HEK293 (cell line): ENCODE measurements around the gene GM2A.

ENCODE experiments used
- CTCF ChIA-PET: fragments of 350-600 bp; formaldehyde crosslinking; extraction: SDS; loops from one replicate; lab custom pipeline; 2021; ENCODE audit warnings: antibody characterized with exemption; lab: Yijun Ruan, JAX
- POLR2A ChIA-PET: fragments of 300-600 bp; formaldehyde crosslinking; extraction: SDS; loops from one replicate; lab custom pipeline; 2020; ENCODE audit warnings: antibody characterized with exemption, inconsistent platforms; lab: Yijun Ruan, JAX
- H3K27ac ChIP-seq: fragments of 200-500 bp; sonication (Bioruptor generic); 2 replicates; pipeline ENCODE4 v1.5.1; 2014; ENCODE audit warnings: low read depth, low read length, control low read depth, inconsistent platforms; ENCODE audit errors: extremely low read depth
- H3K36me3 ChIP-seq, 2 experiments: fragments of 200-500 bp in 1 of 2; sonication (Bioruptor generic) in 1 of 2; 1 replicate in 1 of 2; 2 replicates in 1 of 2; pipeline ENCODE4 v1.5.1; 2014 to 2017; ENCODE audit warnings: inconsistent platforms in 2 of 2, low read length in 2 of 2; ENCODE audit not compliant: control insufficient read depth in 2 of 2, insufficient read depth in 1 of 2
- H3K4me1 ChIP-seq: fragments of 200-500 bp; sonication (Bioruptor generic); 2 replicates; pipeline ENCODE4 v1.5.1; 2014; ENCODE audit warnings: mild to moderate bottlenecking, low read length, inconsistent platforms; ENCODE audit not compliant: control insufficient read depth, insufficient read depth
- H3K4me3 ChIP-seq: 2 replicates; pipeline ENCODE4 v1.5.1; 2011; ENCODE audit warnings: low read depth, mild to moderate bottlenecking, control low read depth, low read length, moderate library complexity
- H3K9me3 ChIP-seq: fragments of 200-500 bp; sonication (Bioruptor generic); 2 replicates; pipeline ENCODE4 v1.5.1; 2014; ENCODE audit warnings: low read depth, low read length, inconsistent platforms; ENCODE audit not compliant: control insufficient read depth, insufficient read depth
- EGR2 ChIP-seq: fragments of 450-650 bp; formaldehyde crosslinking; IDR thresholded peaks from 2 replicates; pipeline ENCODE4 v1.5.1; 2016; ENCODE audit warnings: low read depth, missing biosample characterization, missing genetic modification characterization
- GFI1B ChIP-seq: fragments of 450-650 bp; formaldehyde crosslinking; IDR thresholded peaks from 2 replicates; pipeline ENCODE4 v1.5.1; 2016; ENCODE audit warnings: missing biosample characterization, missing genetic modification characterization
- GLIS2 ChIP-seq: fragments of 450-650 bp; formaldehyde crosslinking; IDR thresholded peaks from 2 replicates; pipeline ENCODE4 v1.5.1; 2016; ENCODE audit warnings: missing biosample characterization, missing genetic modification characterization
- KLF10 ChIP-seq: fragments of 450-650 bp; IDR thresholded peaks from 2 replicates; pipeline ENCODE4 v1.5.1; 2018; ENCODE audit warnings: missing biosample characterization, mild to moderate bottlenecking, missing genetic modification characterization
- MZF1 ChIP-seq: fragments of 450-650 bp; formaldehyde crosslinking; IDR thresholded peaks from 2 replicates; pipeline ENCODE4 v1.5.1; 2017; ENCODE audit warnings: missing biosample characterization, missing genetic modification characterization, borderline replicate concordance
- PRDM1 ChIP-seq: fragments of 450-650 bp; formaldehyde crosslinking; IDR thresholded peaks from 2 replicates; pipeline ENCODE4; 2016; ENCODE audit warnings: missing biosample characterization, missing genetic modification characterization
- ZBTB20 ChIP-seq: fragments of 450-650 bp; formaldehyde crosslinking; IDR thresholded peaks from 2 replicates; pipeline ENCODE4 v1.5.1; 2016; ENCODE audit warnings: missing biosample characterization, missing genetic modification characterization
- ZBTB21 ChIP-seq: fragments of 450-650 bp; formaldehyde crosslinking; IDR thresholded peaks from 2 replicates; pipeline ENCODE4 v1.5.1; 2017; ENCODE audit warnings: missing biosample characterization, missing genetic modification characterization
- ZFP69B ChIP-seq: fragments of 450-650 bp; formaldehyde crosslinking; IDR thresholded peaks from 2 replicates; pipeline ENCODE4 v1.5.1; 2016; ENCODE audit warnings: missing biosample characterization, missing genetic modification characterization
- ZNF302 ChIP-seq: fragments of 450-650 bp; formaldehyde crosslinking; IDR thresholded peaks from 2 replicates; pipeline ENCODE4 v1.5.1; 2016; ENCODE audit warnings: missing biosample characterization, missing genetic modification characterization, low read depth
- ZNF354C ChIP-seq: fragments of 450-650 bp; formaldehyde crosslinking; IDR thresholded peaks from 2 replicates; pipeline ENCODE4 v1.5.1; 2016; ENCODE audit warnings: missing biosample characterization, missing genetic modification characterization, low read depth, borderline replicate concordance
- ZNF423 ChIP-seq: fragments of 450-650 bp; formaldehyde crosslinking; IDR thresholded peaks from 2 replicates; pipeline ENCODE4 v1.5.1; 2016; ENCODE audit warnings: missing biosample characterization, missing genetic modification characterization
- ZNF544 ChIP-seq: fragments of 450-650 bp; formaldehyde crosslinking; IDR thresholded peaks from 2 replicates; pipeline ENCODE4 v1.5.0; 2017; ENCODE audit warnings: missing biosample characterization, missing genetic modification characterization
- ZNF560 ChIP-seq: fragments of 450-650 bp; formaldehyde crosslinking; IDR thresholded peaks from 2 replicates; pipeline ENCODE4 v1.5.1; 2017; ENCODE audit warnings: missing biosample characterization, missing genetic modification characterization, borderline replicate concordance
- ZNF561 ChIP-seq: fragments of 450-650 bp; IDR thresholded peaks from 2 replicates; pipeline ENCODE4 v1.5.1; 2018; ENCODE audit warnings: missing biosample characterization, missing genetic modification characterization, borderline replicate concordance
- ZNF768 ChIP-seq: fragments of 450-650 bp; formaldehyde crosslinking; IDR thresholded peaks from 2 replicates; pipeline ENCODE4 v1.5.1; 2018; ENCODE audit warnings: missing biosample characterization, mild to moderate bottlenecking, missing genetic modification characterization
- ZNF776 ChIP-seq: fragments of 450-650 bp; formaldehyde crosslinking; IDR thresholded peaks from 2 replicates; pipeline ENCODE4 v1.5.0; 2017; ENCODE audit warnings: missing biosample characterization, missing genetic modification characterization, borderline replicate concordance
- ZNF777 ChIP-seq: fragments of 450-650 bp; formaldehyde crosslinking; IDR thresholded peaks from 2 replicates; pipeline ENCODE4 v1.5.1; 2017; ENCODE audit warnings: missing biosample characterization, missing genetic modification characterization, borderline replicate concordance
- ZSCAN16 ChIP-seq: fragments of 450-650 bp; formaldehyde crosslinking; IDR thresholded peaks from 2 replicates; pipeline ENCODE4 v1.5.1; 2016; ENCODE audit warnings: missing biosample characterization, missing genetic modification characterization
- ZSCAN23 ChIP-seq: fragments of 450-650 bp; formaldehyde crosslinking; IDR thresholded peaks from 2 replicates; pipeline ENCODE4 v1.5.1; 2016; ENCODE audit warnings: missing biosample characterization, missing genetic modification characterization
- TF ChIP-seq, protein P1 (sequence below): fragments of 450-650 bp; formaldehyde crosslinking; IDR thresholded peaks from 2 replicates; pipeline ENCODE4 v1.5.1; 2016; ENCODE audit warnings: missing biosample characterization, missing genetic modification characterization
- TF ChIP-seq, protein P2 (sequence below): fragments of 450-650 bp; formaldehyde crosslinking; IDR thresholded peaks from 2 replicates; pipeline ENCODE4 v1.5.1; 2016; ENCODE audit warnings: missing biosample characterization, missing genetic modification characterization
- TF ChIP-seq, protein P3 (sequence below): fragments of 450-650 bp; formaldehyde crosslinking; IDR thresholded peaks from 2 replicates; pipeline ENCODE4 v1.5.1; 2016; ENCODE audit warnings: missing biosample characterization, missing genetic modification characterization
- TF ChIP-seq, protein P4 (sequence below): fragments of 450-650 bp; formaldehyde crosslinking; IDR thresholded peaks from 2 replicates; pipeline ENCODE4 v1.5.1; 2016; ENCODE audit warnings: missing biosample characterization, missing genetic modification characterization
- TF ChIP-seq, protein P5 (sequence below): fragments of 450-650 bp; formaldehyde crosslinking; IDR thresholded peaks from 2 replicates; pipeline ENCODE4 v1.5.1; 2017; ENCODE audit warnings: missing biosample characterization, missing genetic modification characterization

Gene GM2A

DNA sequence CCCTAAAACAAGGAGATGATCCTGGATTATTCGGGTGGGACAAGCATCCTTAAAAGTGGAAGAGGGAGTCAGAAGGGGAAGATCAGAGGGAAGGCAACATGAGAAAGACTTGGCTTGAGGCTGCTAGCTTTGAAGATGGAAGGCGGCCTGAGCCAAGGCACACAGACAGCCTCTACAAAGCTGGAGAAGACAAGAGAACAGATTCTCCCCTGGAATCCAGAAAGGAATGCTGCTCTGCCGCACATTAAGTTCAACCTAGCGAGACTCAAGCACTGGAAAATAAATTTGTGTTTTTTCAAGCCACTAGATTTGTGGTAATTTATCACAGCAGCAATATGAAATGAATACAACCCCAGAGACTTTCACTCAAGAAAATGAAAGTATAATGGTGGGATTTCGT, 32.7 kb downstream of the GM2A start:
- no peaks in the 10 kb centered on the region for H3K9me3 ChIP-seq
- H3K36me3 ChIP-seq: no peaks in the 10 kb centered on the region
- TF ChIP-seq ZNF544 (tag by site-specific recombination): no peak
- TF ChIP-seq, protein P1, sequence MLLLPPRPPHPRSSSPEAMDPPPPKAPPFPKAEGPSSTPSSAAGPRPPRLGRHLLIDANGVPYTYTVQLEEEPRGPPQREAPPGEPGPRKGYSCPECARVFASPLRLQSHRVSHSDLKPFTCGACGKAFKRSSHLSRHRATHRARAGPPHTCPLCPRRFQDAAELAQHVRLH (tag by site-specific recombination): no peak
- TF ChIP-seq ZFP69B (tag by site-specific recombination): no peak
- no peak for TF ChIP-seq ZNF423 (tag by site-specific recombination)
- peak; percentile 43; the same call in 1 of the 2 replicates for TF ChIP-seq PRDM1 (tag by site-specific recombination)
- TF ChIP-seq ZSCAN23: no peak
- TF ChIP-seq, all 188 proteins: peak for 1
- CTCF ChIA-PET: interaction anchor here (0.6 to 1.0 kb wide), 3 partner anchors 30 to 238 kb away, joined by 3 to 4 read pairs (median 3); no protein-coding TSS in a partner anchor
- 0 out of 2 replicates have a peak, but pooled peaks cover 2% of the 10 kb centered on the region for H3K4me1 ChIP-seq
- POLR2A ChIA-PET: no interaction called here
- H3K4me3 ChIP-seq: no peak overlapping the region
- no peak overlapping the region for H3K27ac ChIP-seq

DNA sequence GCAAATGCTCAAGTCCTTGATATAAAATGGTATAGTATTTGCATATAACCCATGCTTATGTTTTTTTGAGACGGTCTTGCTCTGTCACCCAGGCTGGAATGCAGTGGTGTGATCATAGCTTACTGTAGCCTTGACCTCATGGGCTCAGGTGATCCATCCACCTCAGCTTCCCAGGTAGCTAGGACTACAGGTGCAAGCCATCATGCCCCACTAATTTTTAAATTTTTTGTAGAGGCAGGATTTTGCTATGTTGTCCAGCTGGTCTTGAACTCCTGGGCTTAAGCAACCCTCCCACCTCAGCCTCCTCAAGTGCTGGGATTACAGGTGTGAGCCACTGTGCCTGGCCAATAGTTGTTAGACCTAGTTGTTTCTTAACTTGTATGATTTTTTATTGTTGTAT, 33.3 kb downstream of the GM2A start:
- CTCF ChIA-PET: interaction anchor here (0.6 to 1.7 kb wide), 5 partner anchors 12 to 660 kb away, joined by 4 to 7 read pairs (median 4); no protein-coding TSS in a partner anchor
- Histone ChIP-seq H3K4me1 (0 out of 2 replicates have a peak, but pooled peaks cover 2% of the 10 kb centered on the region), H3K9me3 (no peaks in the 10 kb centered on the region)
- POLR2A ChIA-PET: no interaction called here
- no peak for TF ChIP-seq KLF10 (tag by site-specific recombination)
- TF ChIP-seq ZNF776: no peak
- TF ChIP-seq, all 188 proteins: peak for 0
- no peak overlapping the region for H3K4me3 ChIP-seq
- H3K27ac ChIP-seq: no peak overlapping the region
- H3K36me3 ChIP-seq: no peaks in the 10 kb centered on the region

DNA sequence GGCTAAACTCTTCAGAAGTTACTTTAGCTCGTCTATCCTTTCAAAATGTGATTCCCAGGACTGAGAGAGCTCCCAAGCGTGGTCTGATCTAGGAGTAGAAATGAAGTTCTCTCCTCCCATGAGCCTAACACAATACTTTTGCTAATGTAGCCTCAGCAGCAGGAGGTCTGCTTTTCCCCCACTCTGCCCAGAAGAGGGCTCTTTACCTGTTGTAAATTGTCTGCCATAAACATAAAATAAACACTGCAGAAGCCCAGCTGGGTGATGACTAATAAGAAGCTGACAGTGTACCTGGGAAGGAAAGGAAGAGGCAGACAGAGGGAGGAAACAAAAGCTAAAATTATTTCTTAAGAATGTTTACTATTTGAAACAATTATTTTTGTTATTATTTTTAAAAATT, 35.2 kb downstream of the GM2A start:
- H3K36me3 ChIP-seq: no peaks in the 10 kb centered on the region
- H3K9me3 ChIP-seq: no peaks in the 10 kb centered on the region
- H3K27ac ChIP-seq: no peak overlapping the region
- 0 out of 2 replicates have a peak, but pooled peaks cover 2% of the 10 kb centered on the region for H3K4me1 ChIP-seq
- ChIA-PET CTCF (interaction anchor here (0.7 to 2.3 kb wide), 6 partner anchors 10 to 364 kb away, joined by 3 to 11 read pairs (median 5); no protein-coding TSS in a partner anchor), POLR2A (interaction anchor here (1.7 kb wide), 1 partner anchor 35 kb away, joined by 6 read pairs; the partner anchor contains the start of gene GM2A)
- H3K4me3 ChIP-seq: no peak overlapping the region
- TF ChIP-seq GLIS2 (no peak), ZNF777 (tag by site-specific recombination) (no peak), ZNF560 (tag by site-specific recombination) (no peak), ZBTB21 (tag by site-specific recombination) (no peak), ZNF561 (tag by site-specific recombination) (no peak), ZSCAN16 (no peak), ZBTB20 (no peak), GFI1B (no peak), MZF1 (tag by site-specific recombination) (no peak), ZNF768 (no peak), ZNF354C (tag by site-specific recombination) (no peak), ZNF302 (no peak), EGR2 (no peak)
- TF ChIP-seq, protein P2, sequence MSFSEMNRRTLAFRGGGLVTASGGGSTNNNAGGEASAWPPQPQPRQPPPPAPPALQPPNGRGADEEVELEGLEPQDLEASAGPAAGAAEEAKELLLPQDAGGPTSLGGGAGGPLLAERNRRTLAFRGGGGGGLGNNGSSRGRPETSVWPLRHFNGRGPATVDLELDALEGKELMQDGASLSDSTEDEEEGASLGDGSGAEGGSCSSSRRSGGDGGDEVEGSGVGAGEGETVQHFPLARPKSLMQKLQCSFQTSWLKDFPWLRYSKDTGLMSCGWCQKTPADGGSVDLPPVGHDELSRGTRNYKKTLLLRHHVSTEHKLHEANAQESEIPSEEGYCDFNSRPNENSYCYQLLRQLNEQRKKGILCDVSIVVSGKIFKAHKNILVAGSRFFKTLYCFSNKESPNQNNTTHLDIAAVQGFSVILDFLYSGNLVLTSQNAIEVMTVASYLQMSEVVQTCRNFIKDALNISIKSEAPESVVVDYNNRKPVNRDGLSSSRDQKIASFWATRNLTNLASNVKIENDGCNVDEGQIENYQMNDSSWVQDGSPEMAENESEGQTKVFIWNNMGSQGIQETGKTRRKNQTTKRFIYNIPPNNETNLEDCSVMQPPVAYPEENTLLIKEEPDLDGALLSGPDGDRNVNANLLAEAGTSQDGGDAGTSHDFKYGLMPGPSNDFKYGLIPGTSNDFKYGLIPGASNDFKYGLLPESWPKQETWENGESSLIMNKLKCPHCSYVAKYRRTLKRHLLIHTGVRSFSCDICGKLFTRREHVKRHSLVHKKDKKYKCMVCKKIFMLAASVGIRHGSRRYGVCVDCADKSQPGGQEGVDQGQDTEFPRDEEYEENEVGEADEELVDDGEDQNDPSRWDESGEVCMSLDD (tag by site-specific recombination): no peak
- TF ChIP-seq, protein P3, sequence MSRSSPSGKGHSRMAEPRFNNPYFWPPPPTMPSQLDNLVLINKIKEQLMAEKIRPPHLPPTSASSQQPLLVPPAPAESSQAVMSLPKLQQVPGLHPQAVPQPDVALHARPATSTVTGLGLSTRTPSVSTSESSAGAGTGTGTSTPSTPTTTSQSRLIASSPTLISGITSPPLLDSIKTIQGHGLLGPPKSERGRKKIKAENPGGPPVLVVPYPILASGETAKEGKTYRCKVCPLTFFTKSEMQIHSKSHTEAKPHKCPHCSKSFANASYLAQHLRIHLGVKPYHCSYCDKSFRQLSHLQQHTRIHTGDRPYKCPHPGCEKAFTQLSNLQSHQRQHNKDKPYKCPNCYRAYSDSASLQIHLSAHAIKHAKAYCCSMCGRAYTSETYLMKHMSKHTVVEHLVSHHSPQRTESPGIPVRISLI: no peak
- TF ChIP-seq, protein P4, sequence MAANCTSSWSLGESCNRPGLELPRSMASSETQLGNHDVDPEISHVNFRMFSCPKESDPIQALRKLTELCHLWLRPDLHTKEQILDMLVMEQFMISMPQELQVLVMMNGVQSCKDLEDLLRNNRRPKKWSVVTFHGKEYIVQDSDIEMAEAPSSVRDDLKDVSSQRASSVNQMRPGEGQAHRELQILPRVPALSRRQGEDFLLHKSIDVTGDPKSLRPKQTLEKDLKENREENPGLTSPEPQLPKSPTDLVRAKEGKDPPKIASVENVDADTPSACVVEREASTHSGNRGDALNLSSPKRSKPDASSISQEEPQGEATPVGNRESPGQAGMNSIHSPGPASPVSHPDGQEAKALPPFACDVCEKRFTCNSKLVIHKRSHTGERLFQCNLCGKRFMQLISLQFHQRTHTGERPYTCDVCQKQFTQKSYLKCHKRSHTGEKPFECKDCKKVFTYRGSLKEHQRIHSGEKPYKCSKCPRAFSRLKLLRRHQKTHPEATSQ (tag by site-specific recombination): no peak
- TF ChIP-seq, protein P5, sequence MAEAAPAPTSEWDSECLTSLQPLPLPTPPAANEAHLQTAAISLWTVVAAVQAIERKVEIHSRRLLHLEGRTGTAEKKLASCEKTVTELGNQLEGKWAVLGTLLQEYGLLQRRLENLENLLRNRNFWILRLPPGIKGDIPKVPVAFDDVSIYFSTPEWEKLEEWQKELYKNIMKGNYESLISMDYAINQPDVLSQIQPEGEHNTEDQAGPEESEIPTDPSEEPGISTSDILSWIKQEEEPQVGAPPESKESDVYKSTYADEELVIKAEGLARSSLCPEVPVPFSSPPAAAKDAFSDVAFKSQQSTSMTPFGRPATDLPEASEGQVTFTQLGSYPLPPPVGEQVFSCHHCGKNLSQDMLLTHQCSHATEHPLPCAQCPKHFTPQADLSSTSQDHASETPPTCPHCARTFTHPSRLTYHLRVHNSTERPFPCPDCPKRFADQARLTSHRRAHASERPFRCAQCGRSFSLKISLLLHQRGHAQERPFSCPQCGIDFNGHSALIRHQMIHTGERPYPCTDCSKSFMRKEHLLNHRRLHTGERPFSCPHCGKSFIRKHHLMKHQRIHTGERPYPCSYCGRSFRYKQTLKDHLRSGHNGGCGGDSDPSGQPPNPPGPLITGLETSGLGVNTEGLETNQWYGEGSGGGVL (tag by site-specific recombination): peak; percentile 72
